HG02642 (cell line): Measurements from ENCODE around the gene CRELD1.
"Not testable (repeated sequence)": the region's sequence is repeated elsewhere in the genome, so short reads cannot be mapped to it uniquely, and the experiment has no call there.

Source experiments
- ATAC-seq: cut with Tn5 transposase; IDR thresholded peaks from one replicate; pipeline ENCODE4 v1.9.1; 2021; ENCODE audit warnings: mild to moderate bottlenecking; ENCODE audit not compliant: unreplicated experiment, poor library complexity

Gene CRELD1

DNA sequence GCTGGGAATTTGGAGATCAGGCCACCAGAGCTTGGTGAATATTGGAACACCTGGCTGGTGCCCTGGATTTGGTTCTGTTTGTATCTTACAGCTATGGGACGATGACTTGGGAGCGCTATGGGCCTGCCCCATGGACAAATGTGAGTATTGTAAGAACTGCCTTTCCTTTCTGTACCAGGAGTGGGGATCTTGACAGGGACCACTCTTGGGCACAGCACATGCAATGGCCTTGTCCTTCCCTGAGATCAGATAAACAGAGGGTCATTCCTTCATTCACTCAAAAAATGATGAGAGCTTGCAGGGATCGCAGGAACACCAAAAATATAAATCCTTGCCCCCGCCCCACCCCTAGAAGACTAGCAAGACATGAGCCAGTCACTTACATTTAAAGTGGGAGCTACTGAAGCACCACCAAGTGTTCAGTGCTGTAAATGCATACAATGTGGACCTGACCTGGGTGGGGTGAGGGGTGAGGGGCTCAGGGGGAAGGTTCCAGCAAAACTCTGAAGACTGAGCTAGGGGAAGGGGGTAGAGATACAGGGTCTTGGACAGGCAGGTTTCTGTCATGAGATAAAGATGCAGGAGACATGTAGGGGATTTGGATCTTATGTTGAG is 2.7 kb upstream of the CRELD1 start:
- ATAC-seq = no peak

GRCh38 chr3:9932535-9932842 is 1.1 kb upstream of the CRELD1 start:
- ATAC-seq = no peak

DNA sequence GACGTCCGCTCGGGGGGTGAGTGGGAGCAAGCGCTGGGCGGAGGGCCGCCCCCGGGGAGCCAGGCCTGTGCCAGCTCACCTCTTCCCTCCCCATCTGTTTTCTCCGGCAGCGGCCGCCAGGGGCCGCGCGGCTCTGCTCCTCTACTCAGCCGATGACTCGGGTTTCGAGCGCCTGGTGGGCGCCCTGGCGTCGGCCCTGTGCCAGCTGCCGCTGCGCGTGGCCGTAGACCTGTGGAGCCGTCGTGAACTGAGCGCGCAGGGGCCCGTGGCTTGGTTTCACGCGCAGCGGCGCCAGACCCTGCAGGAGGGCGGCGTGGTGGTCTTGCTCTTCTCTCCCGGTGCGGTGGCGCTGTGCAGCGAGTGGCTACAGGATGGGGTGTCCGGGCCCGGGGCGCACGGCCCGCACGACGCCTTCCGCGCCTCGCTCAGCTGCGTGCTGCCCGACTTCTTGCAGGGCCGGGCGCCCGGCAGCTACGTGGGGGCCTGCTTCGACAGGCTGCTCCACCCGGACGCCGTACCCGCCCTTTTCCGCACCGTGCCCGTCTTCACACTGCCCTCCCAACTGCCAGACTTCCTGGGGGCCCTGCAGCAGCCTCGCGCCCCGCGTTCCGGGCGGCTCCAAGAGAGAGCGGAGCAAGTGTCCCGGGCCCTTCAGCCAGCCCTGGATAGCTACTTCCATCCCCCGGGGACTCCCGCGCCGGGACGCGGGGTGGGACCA is 632 bp upstream of the CRELD1 start:
- peak; percentile 66 for ATAC-seq

GRCh38 chr3:9934235-9934621 is 594 bp downstream of the CRELD1 start:
- ATAC-seq = no peak

- no peak for ATAC-seq
Observed at GRCh38 chr3:9934993-9935392, 1.4 kb downstream of the CRELD1 start.

GRCh38 chr3:9935966-9936510 is 2.4 kb downstream of the CRELD1 start:
- ATAC-seq = no peak

DNA sequence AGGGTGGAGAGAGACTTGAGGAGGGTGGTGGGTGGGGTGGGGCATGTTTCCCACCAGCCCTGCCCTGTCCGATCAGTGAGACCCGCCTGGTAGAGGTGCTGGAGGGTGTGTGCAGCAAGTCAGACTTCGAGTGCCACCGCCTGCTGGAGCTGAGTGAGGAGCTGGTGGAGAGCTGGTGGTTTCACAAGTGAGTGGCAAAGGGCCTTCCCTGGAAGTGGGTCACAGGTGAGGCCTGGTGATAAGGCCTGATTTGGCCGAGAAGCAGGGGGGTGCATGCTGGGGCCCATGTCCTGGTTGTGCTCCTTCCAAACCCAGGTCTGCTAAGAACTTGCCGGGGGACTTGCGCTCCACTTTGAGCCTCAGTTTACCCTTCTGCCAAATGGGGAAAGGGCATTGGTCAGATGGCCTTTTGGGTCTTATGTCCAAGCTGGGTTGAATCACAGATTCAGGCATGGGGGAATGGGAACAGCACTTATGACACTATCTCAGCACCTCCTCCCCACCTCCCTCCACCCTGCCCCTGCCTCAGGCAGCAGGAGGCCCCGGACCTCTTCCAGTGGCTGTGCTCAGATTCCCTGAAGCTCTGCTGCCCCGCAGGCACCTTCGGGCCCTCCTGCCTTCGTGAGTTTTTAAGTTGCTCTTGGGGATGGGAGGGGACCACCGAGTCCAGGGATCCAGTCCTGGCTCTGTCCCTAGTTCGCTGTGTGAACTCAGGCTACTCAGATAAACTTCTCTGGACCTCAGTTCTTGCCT is 4.0 kb downstream of the CRELD1 start:
- no peak for ATAC-seq

GRCh38 chr3:9938966-9939365 is 5.3 kb downstream of the CRELD1 start:
- no peak for ATAC-seq

- not testable (repeated sequence) for ATAC-seq
Observed at GRCh38 chr3:9939906-9940305, 6.3 kb downstream of the CRELD1 start.

- ATAC-seq = no peak
Observed at GRCh38 chr3:9940746-9941145, 7.1 kb downstream of the CRELD1 start.

DNA sequence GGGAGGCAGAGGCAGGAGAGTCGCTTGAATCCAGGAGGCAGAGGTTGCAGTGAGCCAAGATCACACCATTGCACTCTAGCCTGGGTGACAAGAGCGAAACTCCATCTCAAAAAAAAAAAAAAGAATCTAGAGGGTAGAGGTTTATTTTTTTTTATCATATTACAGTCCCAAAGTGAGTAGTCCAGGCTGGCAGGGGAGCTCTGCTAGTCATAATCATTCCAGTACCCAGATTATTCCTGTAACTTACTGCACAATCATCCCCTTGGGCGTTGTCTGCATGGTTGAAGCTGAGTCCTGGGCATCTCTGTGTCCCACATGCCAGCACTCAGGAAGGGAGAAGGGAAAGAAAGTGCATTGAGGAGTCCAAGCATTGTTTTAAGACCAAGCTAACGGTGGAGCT is 8.5 kb downstream of the CRELD1 start:
- no peak for ATAC-seq

DNA sequence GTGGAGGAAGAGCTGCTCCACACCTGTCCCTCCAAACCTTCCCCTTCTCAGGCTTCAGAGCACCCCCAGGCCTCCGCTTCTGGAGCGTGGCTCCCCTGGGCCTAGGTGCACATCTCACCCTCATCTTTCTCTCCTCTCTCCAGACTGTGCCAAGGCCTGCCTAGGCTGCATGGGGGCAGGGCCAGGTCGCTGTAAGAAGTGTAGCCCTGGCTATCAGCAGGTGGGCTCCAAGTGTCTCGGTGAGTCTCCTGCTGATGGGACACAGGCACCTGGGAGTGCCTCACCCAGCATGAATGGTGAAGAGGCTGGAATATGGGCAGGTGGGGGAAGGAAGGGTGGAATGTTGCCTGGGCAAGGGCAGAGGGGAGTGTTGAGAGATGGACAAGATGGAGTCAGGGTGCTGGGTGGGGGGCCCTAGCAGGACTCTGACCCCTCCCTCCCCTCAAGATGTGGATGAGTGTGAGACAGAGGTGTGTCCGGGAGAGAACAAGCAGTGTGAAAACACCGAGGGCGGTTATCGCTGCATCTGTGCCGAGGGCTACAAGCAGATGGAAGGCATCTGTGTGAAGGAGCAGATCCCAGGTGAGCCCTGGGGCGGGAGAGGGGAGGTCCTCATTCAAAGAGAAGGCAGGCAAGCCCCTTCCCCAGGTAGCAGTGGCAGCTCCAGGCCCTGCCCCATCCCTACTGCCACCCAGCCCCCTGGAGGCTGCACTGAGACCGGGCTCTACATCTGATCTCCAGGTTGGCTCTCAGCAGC is 9.5 kb downstream of the CRELD1 start:
- ATAC-seq = no peak

GRCh38 chr3:9944271-9944670 is 10.6 kb downstream of the CRELD1 start:
- ATAC-seq = no peak

DNA sequence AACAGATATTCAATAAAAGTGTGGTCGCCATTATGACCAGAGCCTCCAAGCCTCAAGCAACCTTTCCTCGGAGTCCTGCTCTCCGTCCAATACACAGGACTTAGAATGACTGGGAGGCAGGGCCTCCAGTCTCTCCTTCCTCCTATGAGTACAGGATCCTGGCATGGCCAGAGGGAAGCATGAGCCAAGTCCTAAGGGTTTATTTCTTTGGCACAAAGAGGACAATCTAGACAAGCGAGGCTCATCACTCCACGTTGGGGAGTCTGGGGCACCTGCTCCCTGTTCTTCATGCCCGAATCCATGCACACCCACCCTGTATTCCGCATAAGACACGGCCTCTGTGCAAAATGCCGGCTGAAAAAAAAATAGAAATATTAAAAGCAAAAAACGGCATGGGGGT is 11.7 kb downstream of the CRELD1 start:
- no peak for ATAC-seq

DNA sequence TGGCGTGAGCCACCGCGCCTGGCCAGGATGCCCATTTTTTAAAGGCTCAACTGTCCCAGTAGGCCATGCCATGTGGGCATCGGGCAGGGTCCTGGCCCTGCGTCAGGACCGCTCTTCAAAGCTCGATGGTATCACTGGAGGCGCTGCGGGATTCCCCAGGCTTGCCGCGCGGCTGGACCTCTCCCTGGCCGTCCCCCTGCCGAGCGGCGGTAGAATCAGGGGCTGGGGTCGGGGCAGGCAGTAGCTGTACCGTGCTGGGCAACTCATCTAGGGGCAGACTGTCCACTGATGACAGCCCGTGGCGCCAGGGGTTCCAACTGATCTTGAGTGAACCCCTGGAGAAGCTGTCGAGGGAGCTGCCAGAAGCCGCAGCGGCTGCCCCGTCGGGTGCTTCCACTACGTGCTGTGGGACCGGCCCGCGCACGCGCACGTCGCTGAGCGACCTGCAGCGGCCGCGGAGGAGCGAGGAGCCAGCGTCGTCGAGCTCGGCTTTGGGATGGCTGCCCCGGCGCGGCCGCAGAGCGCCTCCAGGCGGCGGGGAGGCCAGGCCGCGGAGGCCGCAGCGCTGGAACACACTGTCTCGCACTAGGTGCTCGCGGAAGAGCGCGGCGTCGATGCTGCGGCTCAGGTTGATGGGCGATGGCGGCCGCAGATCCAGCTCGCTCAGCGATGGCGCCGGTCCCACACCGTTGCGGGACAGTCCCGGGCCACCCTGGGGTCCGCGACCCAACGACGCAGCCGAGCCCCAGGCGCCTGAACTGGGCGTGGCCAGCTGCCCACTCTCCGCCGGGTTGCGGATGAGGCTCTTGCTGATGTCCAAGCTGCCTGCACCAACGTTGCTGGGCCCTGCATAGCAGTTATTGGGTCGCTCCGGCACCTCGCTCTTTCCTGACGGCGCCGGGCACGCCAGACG is 12.7 kb downstream of the CRELD1 start:
- peak; percentile 47 for ATAC-seq

GRCh38 chr3:9947025-9947995 is 13.7 kb downstream of the CRELD1 start:
- ATAC-seq = no peak

- no peak for ATAC-seq
Observed at GRCh38 chr3:9948586-9948985, 15.0 kb downstream of the CRELD1 start.

GRCh38 chr3:9949115-9949514 is 15.5 kb downstream of the CRELD1 start:
- ATAC-seq = no peak

GRCh38 chr3:9949626-9950025 is 16.0 kb downstream of the CRELD1 start:
- ATAC-seq = no peak
